ENCODE results near the gene GLIS1.

Gene GLIS1

DNA sequence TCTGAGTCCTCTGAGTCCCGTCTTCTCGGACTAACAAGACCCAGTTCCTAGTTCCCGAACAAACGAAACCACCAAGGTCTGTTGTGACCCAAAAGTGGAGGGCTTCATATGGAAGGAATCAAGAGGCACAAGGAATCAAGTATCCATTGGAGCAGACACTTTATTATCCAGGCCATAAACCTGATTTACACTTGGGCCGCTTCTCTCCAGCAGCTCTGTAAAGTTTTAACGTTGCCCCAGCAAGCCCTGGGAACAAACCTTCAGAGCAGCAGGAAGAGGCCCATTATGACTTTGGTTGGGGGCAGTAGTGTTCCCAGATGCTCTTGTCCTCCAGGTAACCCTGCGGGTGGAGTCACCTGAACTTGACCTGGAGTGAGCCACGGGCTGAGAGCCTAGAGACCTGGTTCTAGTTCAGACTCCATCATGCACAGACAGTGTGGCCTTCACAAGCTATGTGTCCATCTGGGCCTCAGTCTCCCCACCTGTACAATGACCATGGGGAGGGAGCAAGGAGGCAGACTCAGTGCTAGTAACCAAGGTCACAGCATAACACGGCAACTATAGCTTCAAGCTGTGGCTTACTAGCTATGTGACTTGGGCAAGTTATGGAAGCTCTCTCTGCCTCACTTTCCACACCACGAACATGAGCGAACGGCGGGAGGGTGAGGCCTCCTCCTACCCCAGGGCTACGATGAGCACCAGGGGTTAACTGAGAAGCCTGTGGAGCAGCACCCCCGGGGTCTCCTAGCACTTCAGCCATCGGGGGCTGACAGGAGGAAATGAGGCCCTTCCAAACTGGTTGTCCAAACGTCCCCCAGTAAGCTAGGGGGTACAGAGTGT is 95.7 kb downstream of the GLIS1 start:
- TF ChIP-seq, protein P1, sequence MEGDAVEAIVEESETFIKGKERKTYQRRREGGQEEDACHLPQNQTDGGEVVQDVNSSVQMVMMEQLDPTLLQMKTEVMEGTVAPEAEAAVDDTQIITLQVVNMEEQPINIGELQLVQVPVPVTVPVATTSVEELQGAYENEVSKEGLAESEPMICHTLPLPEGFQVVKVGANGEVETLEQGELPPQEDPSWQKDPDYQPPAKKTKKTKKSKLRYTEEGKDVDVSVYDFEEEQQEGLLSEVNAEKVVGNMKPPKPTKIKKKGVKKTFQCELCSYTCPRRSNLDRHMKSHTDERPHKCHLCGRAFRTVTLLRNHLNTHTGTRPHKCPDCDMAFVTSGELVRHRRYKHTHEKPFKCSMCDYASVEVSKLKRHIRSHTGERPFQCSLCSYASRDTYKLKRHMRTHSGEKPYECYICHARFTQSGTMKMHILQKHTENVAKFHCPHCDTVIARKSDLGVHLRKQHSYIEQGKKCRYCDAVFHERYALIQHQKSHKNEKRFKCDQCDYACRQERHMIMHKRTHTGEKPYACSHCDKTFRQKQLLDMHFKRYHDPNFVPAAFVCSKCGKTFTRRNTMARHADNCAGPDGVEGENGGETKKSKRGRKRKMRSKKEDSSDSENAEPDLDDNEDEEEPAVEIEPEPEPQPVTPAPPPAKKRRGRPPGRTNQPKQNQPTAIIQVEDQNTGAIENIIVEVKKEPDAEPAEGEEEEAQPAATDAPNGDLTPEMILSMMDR (IDR thresholded peaks at IDR 0.05; ENCODE audit: low read depth, low read length): no peak

DNA sequence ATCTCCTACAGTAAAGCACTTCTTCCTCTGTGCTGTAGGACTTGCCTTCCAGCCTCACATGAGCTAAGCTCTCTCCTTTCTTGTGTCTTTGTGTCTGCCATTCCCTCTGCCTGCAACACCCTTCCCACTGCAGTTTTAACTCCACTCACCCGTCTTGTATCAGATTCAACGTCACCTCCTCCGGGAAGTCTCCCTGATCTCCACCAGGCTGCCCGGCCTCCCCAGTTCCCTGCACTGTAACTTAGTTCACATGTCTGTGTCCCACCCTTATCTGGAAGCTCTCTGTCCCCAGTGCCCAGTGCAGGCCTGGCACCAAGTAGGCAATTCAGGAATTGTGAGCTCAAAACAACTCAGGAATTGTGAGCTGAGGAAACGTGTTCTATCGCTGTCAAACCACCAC is 96.4 kb downstream of the GLIS1 start:
- TF ChIP-seq, protein P1 (IDR thresholded peaks at IDR 0.05; ENCODE audit: low read depth, low read length): no peak
- no peak overlapping the region for H3K4me3 ChIP-seq (ENCODE audit: low read depth, low read length)

More for the DNA sequence above, 95.7 kb downstream of the GLIS1 start:
- no peak overlapping the region for H3K4me3 ChIP-seq (ENCODE audit: low read depth, low read length)

DNA sequence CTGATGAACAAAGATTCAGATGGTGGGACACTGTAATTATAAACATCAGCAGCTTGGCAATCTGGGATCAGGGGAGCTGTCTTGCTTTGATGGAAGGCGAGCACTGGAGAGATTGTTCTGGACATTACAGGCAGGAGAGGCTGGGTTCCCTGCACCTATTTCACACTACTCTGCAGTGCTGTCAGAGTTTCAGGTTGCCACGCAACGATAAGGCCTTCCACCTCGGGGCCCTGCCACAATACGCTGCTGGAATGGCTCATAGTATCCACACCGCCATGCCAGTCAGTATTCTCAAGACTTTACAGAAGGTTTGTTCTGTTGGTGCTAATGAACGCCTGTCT is 96.8 kb downstream of the GLIS1 start:
- H3K4me3 ChIP-seq (ENCODE audit: low read depth, low read length): no peak overlapping the region
- TF ChIP-seq, protein P1 (IDR thresholded peaks at IDR 0.05; ENCODE audit: low read depth, low read length): no peak

DNA sequence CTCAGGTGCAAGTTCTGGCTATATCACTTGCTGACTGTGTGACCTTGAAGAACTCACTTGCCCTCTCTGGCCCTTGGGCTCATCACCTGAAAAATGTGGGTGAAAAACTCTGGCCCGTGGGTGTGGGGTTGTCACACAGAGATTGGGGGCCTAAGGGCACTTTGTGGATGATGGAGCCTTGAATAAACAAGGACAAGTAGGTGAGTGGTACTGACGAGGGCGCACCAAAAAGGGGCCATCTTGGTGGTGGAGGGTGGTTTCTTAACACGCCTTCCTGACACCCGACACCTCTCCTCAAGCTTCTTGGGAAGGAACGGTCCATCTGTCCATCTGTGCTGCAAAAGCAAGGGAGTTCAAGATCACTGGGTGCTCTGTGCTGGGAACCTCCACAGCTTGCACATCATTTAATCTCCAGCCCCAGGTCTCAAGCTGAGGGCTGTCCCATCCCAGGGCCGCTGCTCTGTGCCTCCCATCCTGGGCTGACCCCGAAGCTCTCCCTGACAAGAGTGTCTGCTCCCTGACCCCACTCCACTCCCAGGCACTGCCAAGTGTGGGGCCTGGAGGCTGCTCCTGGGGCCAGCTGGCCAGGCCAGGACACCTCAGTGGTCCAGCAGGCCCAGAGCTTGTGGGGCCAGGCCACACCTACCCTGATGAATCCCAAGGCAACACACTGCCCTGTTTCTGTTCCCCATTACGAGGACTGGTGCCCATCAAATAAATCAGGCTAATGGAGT is 97.3 kb downstream of the GLIS1 start:
- TF ChIP-seq, protein P1 (IDR thresholded peaks at IDR 0.05; ENCODE audit: low read depth, low read length): no peak
- H3K4me3 ChIP-seq (ENCODE audit: low read depth, low read length): no peak overlapping the region

DNA sequence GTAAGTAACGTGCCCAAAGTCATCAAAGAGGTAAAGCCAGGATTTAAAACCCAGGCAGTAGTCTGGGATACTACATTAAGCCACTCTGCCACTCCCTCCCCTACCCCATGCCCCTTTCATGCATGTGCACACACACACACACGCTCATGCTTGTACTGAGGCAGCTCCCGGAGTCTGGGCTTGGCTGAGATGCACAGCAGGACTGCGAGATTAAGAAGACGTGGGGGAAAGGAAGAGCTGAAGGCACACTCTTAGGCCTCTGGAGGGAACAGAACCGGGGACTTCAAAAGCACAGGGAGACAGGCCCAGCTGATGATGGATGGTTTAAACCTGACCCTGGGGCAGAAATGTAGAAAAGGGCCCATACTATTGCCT is 98.3 kb downstream of the GLIS1 start:
- TF ChIP-seq, protein P1 (IDR thresholded peaks at IDR 0.05; ENCODE audit: low read depth, low read length): no peak
- H3K4me3 ChIP-seq (ENCODE audit: low read depth, low read length): no peak overlapping the region

DNA sequence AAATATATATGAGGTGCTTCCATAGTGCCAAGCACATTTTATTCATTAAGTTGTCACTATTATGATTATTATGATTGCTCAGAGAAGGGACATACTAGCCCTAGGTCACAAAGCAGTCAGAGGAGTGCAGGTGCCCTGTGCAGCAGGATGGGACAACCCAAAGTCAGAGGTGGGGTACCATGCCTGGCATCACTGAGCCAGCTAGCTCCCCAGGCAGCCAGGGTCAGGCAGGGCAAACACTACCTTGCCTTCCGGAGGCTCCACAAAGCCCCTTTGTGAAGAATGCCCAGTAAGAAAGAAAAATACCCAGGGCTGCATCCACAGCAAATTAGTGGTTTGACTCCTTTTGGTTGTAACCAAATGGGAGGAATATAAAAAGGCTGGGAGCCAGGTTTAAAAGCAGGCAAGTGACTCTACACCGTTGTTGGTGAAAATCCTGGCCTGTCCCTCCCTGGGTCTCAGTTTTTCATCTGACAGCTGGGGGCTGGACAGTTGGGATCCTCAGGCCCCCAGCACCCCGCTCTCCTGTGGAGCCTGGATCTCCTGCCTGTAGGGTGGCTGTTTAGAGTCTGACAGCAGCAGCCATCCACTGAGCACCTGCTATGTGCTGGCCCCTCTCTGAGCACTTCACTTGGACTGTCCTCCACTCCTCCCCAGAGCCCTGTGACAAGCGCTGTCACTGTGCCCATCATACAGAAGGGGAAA is 98.8 kb downstream of the GLIS1 start:
- TF ChIP-seq, protein P1 (IDR thresholded peaks at IDR 0.05; ENCODE audit: low read depth, low read length): no peak
- H3K4me3 ChIP-seq (ENCODE audit: low read depth, low read length): no peak overlapping the region

Measured in WI38 (cell line).